Lung (tissue), 12 donors: Measurements from ENCODE around the gene GYS1. TPM values are rescaled to one million over a fixed set of nuclear protein-coding genes. Genes with fewer than 3 reads are reported as not detected.

Experiments used
- ATAC-seq: fragments of 200-7000 bp; cut with Tn5 transposase; one replicate; pipeline ENCODE4 v1.9.1; 2020; ENCODE audit warnings: moderate number of reproducible peaks; ENCODE audit not compliant: insufficient read depth, low FRiP score
- DNase-seq, 3 donors: peaks; one replicate each; pipeline ENCODE4 v3.0.0-alpha.2; 2013 to 2017
- H3K27ac ChIP-seq, 2 donors: one replicate each; pipeline ENCODE4 v1.5.1; 2013; ENCODE audit warnings: mild to moderate bottlenecking in 2 of 2, moderate library complexity in 2 of 2, control low read depth in 1 of 2, inconsistent platforms in 1 of 2, low read depth in 1 of 2, low read length in 1 of 2
- H3K27me3 ChIP-seq, 3 donors: one replicate each; pipeline ENCODE4 v1.5.1; 2013; ENCODE audit warnings: low read length in 2 of 3; ENCODE audit not compliant: control insufficient read depth in 3 of 3, insufficient read depth in 3 of 3
- H3K36me3 ChIP-seq, 4 donors: one replicate each; pipeline ENCODE4 v1.5.1; 2013; ENCODE audit warnings: low read length in 4 of 4, mild to moderate bottlenecking in 1 of 4, moderate library complexity in 1 of 4; ENCODE audit not compliant: control insufficient read depth in 4 of 4, insufficient read depth in 4 of 4
- H3K4me1 ChIP-seq, 5 donors: one replicate each; pipeline ENCODE4 v1.5.1; 2013; ENCODE audit warnings: low read length in 5 of 5, mild to moderate bottlenecking in 2 of 5, moderate library complexity in 1 of 5; ENCODE audit not compliant: control insufficient read depth in 5 of 5, insufficient read depth in 5 of 5
- H3K4me3 ChIP-seq: one replicate; pipeline ENCODE4 v1.5.1; 2013; ENCODE audit warnings: mild to moderate bottlenecking, control low read depth, moderate library complexity
- H3K9ac ChIP-seq, 2 donors: one replicate each; pipeline ENCODE4 v1.5.1; 2013; ENCODE audit warnings: low read length in 2 of 2, control low read depth in 1 of 2; ENCODE audit not compliant: insufficient read depth in 1 of 2
- H3K9me3 ChIP-seq, 4 donors: one replicate each; pipeline ENCODE4 v1.5.1; 2013; ENCODE audit warnings: low read length in 3 of 4, mild to moderate bottlenecking in 1 of 4, moderate library complexity in 1 of 4; ENCODE audit not compliant: control insufficient read depth in 4 of 4, insufficient read depth in 3 of 4
- CTCF ChIP-seq: IDR thresholded peaks from 2 replicates; pipeline ENCODE4 v1.5.1; 2012; ENCODE audit warnings: mild to moderate bottlenecking; ENCODE audit errors: control extremely low read depth, extremely low read depth
- WGBS, 2 donors: extraction: QIAGEN DNeasy Blood & Tissue Kit; methylation state at CpG; one replicate each; pipeline ENCODE4 v1.1.7; 2013; 5-methylcytosine and 5-hydroxymethylcytosine counted together
- polyA plus RNA-seq, 2 donors: library from polyadenylated mRNA; stranded (reverse); fragments of 200-250 nt; gene quantifications; one replicate each; pipeline ENCODE4 v1.2.1, GENCODE V29; 2013
- total RNA-seq, 2 donors: library from RNA; depleted of rRNA in 1 of 2; stranded (reverse); fragments of >200 nt in 1 of 2; gene quantifications; one replicate each; pipeline ENCODE4 v1.2.1, GENCODE V29; 2014 to 2021
- donor health status: control.
- donor health status: control.
- donor health status: Bipolar disorder and iron deficiency.
- donor health status: healthy.
- donor health status: DM: yes; HTN: yes; CAD: no.

Gene GYS1
- total and polyA plus RNA-seq, 4 donors: 22.7 to 49.7 (median 31.9) TPM

GRCh38 chr19:48925240-48925843 is 67.8 kb downstream of the GYS1 start:
- Histone ChIP-seq H3K4me1 (peaks cover 0 to 3% (median 0%) of the 10 kb centered on the region in 5 donors), H3K9me3 (no peaks in the 10 kb centered on the region), H3K27me3 (no peaks in the 10 kb centered on the region), H3K27ac (no peak overlapping the region), H3K36me3 (peaks cover 2 to 29% (median 10%) of the 10 kb centered on the region in 4 donors), H3K9ac (no peak overlapping the region), H3K4me3 (no peak overlapping the region)
- ATAC-seq (no peak), DNase-seq (no peak)
- WGBS, 2 donors: 71 to 78% methylated on average over 11 of the region's 11 CpGs
- no peak for TF ChIP-seq CTCF

DNA sequence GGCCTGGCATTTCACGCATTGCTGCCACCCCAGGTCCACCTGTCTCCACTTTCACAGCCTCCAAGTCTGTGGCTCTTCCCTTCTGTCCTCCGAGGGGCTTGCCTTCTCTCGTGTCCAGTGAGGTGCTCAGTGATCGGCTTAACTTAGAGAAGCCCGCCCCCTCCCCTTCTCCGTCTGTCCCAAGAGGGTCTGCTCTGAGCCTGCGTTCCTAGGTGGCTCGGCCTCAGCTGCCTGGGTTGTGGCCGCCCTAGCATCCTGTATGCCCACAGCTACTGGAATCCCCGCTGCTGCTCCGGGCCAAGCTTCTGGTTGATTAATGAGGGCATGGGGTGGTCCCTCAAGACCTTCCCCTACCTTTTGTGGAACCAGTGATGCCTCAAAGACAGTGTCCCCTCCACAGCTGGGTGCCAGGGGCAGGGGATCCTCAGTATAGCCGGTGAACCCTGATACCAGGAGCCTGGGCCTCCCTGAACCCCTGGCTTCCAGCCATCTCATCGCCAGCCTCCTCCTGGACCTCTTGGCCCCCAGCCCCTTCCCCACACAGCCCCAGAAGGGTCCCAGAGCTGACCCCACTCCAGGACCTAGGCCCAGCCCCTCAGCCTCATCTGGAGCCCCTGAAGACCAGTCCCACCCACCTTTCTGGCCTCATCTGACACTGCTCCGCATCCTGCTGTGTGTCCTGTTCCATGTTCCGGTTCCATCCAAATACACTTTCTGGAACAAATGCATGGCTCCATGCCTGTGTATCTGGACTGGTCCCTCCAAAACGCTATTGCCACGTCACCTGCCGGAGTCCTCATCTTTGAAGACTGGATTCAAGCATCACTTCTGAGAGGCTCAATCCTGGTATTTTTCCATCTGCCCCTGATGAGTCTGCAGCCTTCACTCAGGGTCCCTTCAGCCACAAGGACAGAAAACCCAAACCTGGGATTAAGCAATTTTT is 70.3 kb downstream of the GYS1 start:
- ATAC-seq (no peak), DNase-seq (no peak)
- no peaks in the 10 kb centered on the region for H3K9me3 ChIP-seq
- peaks cover 0 to 3% (median 0%) of the 10 kb centered on the region in 5 donors for H3K4me1 ChIP-seq
- no peak for TF ChIP-seq CTCF
- H3K36me3 ChIP-seq: peaks cover 15 to 41% (median 16%) of the 10 kb centered on the region in 4 donors
- H3K27me3 ChIP-seq: no peaks in the 10 kb centered on the region
- no peak overlapping the region for H3K4me3 ChIP-seq
- WGBS, 2 donors: 90 to 92% methylated on average over 18 of the region's 18 CpGs
- no peak overlapping the region for H3K27ac ChIP-seq
- H3K9ac ChIP-seq: no peak overlapping the region

- Histone ChIP-seq H3K27ac (no peak overlapping the region), H3K4me1 (peaks cover 0 to under 1% (median 0%) of the 10 kb centered on the region in 5 donors), H3K9me3 (no peaks in the 10 kb centered on the region), H3K27me3 (no peaks in the 10 kb centered on the region), H3K36me3 (peaks cover 15 to 41% (median 16%) of the 10 kb centered on the region in 4 donors), H3K4me3 (no peak overlapping the region), H3K9ac (no peak overlapping the region)
- ATAC-seq: no peak
- WGBS, 2 donors: 95 to 98% methylated on average over 12 of the region's 12 CpGs
- DNase-seq: no peak
- no peak for TF ChIP-seq CTCF
Measured at GRCh38 chr19:48921721-48922500, 71.2 kb downstream of the GYS1 start.
